Large intestine (tissue), 3 donors: ENCODE results near the gene EPS15. TPM values are rescaled to one million over a fixed set of nuclear protein-coding genes. Genes with fewer than 3 reads are reported as not detected.
"Not testable (repeated sequence)": the region's sequence is repeated elsewhere in the genome, so short reads cannot be mapped to it uniquely, and the experiment has no call there.

Experiments used
- DNase-seq, 2 donors: peaks; one replicate each; pipeline versions ENCODE4 v3.0.0 to v3.0.0-alpha.2; 2013
- H3K27ac ChIP-seq: one replicate; pipeline ENCODE4 v1.5.1; 2013; ENCODE audit warnings: low read length
- H3K27me3 ChIP-seq: 2 replicates; pipeline ENCODE4 v1.6.1; 2013; ENCODE audit warnings: low read length; ENCODE audit not compliant: control insufficient read depth, insufficient read depth
- H3K36me3 ChIP-seq: 2 replicates; pipeline ENCODE4 v1.6.1; 2013; ENCODE audit warnings: low read length; ENCODE audit not compliant: control insufficient read depth, insufficient read depth
- H3K4me1 ChIP-seq: one replicate; pipeline ENCODE4 v1.6.1; 2013; ENCODE audit warnings: low read length; ENCODE audit not compliant: control insufficient read depth, insufficient read depth
- H3K4me3 ChIP-seq: one replicate; pipeline ENCODE4 v1.5.1; 2013; ENCODE audit warnings: low read length
- H3K9me3 ChIP-seq: one replicate; pipeline ENCODE4 v1.6.1; 2013; ENCODE audit warnings: mild to moderate bottlenecking, low read depth, low read length, moderate library complexity; ENCODE audit not compliant: control insufficient read depth
- WGBS: methylation state at CpG from one replicate; pipeline ENCODE4 v1.1.5; 2013; ENCODE audit warnings: low lambda C conversion rate; ENCODE audit not compliant: insufficient coverage; 5-methylcytosine and 5-hydroxymethylcytosine counted together
- polyA plus RNA-seq: library from polyadenylated mRNA; unstranded; fragments of 120-200 nt; gene quantifications from one replicate; pipeline ENCODE4 v1.2.1, GENCODE V29; 2013

EPS15 gene
- polyA plus RNA-seq, 1 donor = 34.2 TPM

DNA sequence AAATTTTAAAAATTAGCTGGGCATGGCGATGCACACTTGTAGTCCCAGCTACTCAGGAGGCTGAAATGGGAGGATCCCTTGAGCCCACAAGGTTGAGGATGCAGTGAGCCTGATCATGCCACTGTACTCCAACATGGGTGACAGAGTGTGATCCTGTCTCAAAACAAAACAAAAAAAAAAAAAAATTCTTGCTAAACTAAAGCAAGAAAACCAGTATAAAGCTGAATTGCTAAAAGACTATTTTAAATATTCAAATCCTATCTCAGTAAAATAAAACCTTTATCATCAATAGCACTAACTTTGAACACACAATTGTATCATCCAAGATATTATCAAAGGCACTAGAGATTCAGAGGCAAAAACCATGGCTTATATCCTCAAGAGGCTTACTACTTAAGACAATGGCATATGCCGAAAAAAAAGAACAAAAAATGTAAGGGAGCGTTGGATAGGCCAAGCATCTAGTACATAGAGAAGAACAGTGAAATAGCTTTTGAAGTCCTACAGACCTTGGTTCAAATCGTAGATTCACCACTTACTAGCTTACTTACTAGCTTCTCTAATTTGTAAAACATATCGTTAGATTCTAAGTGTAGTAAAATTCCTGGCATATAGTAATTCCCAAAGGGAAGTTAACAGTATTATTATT lies 3.6 kb downstream of the EPS15 start:
- WGBS = no CpG with 5 or more reads among the region's 5 CpGs
- no peaks in the 10 kb centered on the region for H3K27me3 ChIP-seq
- H3K36me3 ChIP-seq = no peaks in the 10 kb centered on the region
- no peak overlapping the region for H3K27ac ChIP-seq
- H3K9me3 ChIP-seq = no peaks in the 10 kb centered on the region
- DNase-seq = no peak
- H3K4me1 ChIP-seq = peaks cover 25% of the 10 kb centered on the region
- H3K4me3 ChIP-seq = no peak overlapping the region

DNA sequence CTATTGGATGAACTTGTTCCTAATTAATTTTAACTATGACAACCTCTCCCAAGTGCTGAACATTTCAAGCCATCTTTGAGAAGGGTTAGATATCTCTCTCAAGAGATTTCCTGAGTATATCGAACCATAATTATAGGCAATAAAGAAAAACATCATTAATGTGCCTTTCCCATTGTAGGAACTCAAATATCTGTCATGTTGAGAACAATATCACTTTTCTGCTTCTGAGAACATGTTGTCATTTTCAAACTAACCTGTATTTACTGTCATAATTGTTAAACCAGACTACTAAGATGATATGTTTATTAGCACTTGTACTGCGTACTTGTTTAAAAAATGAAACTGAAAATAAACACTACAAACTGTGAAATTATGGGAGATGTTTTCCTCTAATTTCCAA lies 4.3 kb downstream of the EPS15 start:
- WGBS = 100% methylated on average over 1 of the region's 2 CpGs
- no peaks in the 10 kb centered on the region for H3K27me3 ChIP-seq
- peaks cover 19% of the 10 kb centered on the region for H3K4me1 ChIP-seq
- H3K4me3 ChIP-seq = no peak overlapping the region
- no peaks in the 10 kb centered on the region for H3K36me3 ChIP-seq
- no peak overlapping the region for H3K27ac ChIP-seq
- H3K9me3 ChIP-seq = no peaks in the 10 kb centered on the region
- no peak for DNase-seq

DNA sequence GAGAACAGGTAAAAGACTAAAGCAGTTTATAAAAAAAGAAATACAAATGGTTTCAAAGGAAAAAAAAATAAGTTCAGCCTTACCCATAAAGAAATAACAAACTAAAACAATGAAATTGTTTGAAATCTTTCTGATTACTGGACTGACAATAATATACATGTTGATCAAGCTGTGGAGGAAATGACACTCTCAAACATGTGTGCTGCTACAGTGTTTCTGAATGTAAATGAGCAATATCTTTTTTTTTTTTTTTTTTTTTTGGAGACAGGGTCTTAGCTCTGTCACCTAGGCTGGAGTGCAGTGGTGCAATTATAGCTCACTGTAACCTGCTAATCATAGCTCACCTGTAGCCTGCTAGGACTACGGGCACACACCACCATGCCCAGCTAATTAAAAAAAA lies 6.5 kb downstream of the EPS15 start:
- H3K27ac ChIP-seq = no peak overlapping the region
- no peaks in the 10 kb centered on the region for H3K27me3 ChIP-seq
- no peak for DNase-seq
- WGBS = no CpG with 5 or more reads among the region's 1 CpG
- no peaks in the 10 kb centered on the region for H3K9me3 ChIP-seq
- H3K4me3 ChIP-seq = no peak overlapping the region
- peaks cover 14% of the 10 kb centered on the region for H3K4me1 ChIP-seq
- no peaks in the 10 kb centered on the region for H3K36me3 ChIP-seq

DNA sequence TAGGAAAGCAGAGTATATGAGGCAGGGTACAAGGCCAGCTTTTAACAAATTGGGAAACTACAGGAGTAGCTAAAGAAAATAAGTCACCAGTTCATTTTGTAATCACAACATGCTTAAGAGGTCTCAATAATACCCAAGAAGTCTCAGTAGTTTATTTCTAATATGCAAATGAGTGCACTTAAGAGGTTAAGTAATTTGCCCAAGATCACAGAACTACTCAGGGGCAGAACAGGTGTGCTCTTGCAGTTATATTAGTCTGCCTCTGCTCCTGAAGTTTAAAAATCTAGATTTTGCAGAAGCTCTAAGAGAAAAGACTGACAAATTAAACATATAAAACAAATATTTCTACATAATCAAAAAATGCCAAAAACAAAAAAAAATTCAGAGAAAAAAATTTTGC lies 6.9 kb downstream of the EPS15 start:
- Histone ChIP-seq H3K27ac (no peak overlapping the region), H3K9me3 (no peaks in the 10 kb centered on the region), H3K4me3 (no peak overlapping the region), H3K27me3 (no peaks in the 10 kb centered on the region), H3K4me1 (peaks cover 11% of the 10 kb centered on the region), H3K36me3 (peaks cover 3% of the 10 kb centered on the region)
- no peak for DNase-seq

DNA sequence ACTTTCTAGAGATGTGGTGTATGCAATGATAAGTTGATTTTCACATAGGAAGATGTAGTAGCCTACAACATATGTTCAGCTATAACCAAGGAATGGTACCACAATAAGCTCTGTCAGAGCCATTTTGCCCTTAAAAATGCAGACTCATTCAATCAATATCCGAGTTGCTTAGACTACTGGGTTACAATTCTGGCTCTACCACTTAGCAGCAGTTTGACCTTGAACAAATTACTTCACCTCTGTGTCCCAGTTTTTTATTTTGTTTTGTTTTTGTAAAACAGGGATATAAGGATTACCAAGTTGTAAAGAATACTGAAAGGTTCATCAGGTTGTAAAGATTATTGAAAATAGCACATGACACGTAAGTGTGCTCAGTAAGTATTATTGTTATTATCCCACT lies 9.3 kb downstream of the EPS15 start:
- Histone ChIP-seq H3K27ac (no peak overlapping the region), H3K4me1 (no peaks in the 10 kb centered on the region), H3K27me3 (no peaks in the 10 kb centered on the region), H3K9me3 (no peaks in the 10 kb centered on the region), H3K36me3 (peaks cover 3% of the 10 kb centered on the region), H3K4me3 (no peak overlapping the region)
- peak in 1 of 2 donors; percentile 11 for DNase-seq
- 67% methylated on average over 1 of the region's 2 CpGs for WGBS

DNA sequence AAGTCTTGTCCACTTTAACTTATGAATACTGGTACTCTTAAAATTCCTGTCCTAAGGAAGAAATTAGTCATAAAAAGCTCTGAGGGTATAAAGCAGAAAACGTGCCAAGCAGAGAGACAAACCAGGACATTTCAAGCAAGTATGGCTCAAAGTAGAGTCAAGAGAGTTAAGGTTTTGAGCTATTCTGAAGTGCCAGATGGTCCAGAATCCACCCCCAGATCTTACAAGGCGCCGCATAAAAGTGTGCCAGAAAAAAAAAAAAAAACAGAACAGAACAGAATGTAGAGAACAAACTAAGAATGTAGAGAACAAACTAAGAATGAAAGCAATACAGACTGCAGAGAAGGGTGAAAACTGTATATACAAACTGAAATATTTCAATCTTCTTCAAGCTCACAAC lies 12.5 kb downstream of the EPS15 start:
- Histone ChIP-seq H3K9me3 (no peaks in the 10 kb centered on the region), H3K4me3 (no peak overlapping the region), H3K27me3 (no peaks in the 10 kb centered on the region), H3K4me1 (no peaks in the 10 kb centered on the region), H3K36me3 (peaks cover 3% of the 10 kb centered on the region), H3K27ac (no peak overlapping the region)
- peak in 1 of 2 donors; percentile 13 for DNase-seq
- no CpG with 5 or more reads among the region's 3 CpGs for WGBS

DNA sequence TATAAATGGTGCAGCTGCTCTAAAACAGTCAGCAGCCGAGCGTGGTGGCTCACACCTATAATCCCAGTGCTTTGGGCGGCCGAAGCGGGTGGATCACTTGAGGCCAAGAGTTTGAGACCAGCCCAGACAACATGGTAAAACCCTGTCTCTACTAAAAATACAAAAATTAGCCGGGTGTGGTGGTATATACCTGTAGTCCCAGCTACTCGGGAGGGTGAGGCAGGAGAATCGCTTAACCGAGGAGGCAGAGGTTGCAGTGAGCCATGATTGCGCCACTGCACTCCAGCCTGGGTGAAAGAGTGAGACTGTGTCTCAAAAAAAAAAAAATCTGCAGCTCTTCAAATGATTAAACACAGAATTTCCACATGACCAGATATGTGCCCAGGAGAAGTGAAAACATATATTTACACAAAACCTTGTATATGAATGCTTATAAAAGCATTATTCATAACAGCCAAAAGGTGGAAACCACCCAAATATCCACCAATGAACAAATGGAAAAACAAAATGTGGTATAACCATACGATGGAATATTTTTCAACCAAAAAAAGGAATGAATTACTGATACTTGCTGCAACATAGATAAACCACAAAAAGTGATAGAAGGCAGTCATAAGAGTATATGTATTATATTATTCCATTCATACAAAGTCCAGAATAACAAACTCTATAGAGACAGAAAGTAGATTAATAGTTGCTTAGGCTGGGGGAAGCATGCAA lies 14.1 kb downstream of the EPS15 start:
- Histone ChIP-seq H3K4me1 (no peaks in the 10 kb centered on the region), H3K4me3 (no peak overlapping the region), H3K27me3 (no peaks in the 10 kb centered on the region), H3K9me3 (no peaks in the 10 kb centered on the region), H3K36me3 (peaks cover 3% of the 10 kb centered on the region), H3K27ac (no peak overlapping the region)
- DNase-seq = no peak
- no CpG with 5 or more reads among the region's 11 CpGs for WGBS

DNA sequence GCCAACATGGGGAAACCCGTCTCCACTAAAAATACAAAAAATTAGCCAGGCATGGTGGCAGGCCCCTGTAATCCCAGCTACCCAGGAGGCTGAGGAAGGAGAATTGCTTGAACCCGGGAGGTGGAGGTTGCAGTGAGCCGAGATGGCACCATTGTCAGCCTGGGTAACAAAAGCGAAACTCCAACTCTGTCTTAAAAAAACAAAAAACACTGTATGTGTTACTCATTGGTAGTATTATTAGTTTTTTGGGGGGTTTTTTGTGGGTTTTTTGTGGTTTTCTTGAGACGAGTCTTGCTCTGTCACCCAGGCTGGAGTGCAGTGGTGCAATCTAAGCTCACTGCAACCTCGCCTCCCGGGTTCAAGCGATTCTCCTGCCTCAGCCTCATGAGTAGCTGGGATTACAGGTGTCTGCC lies 17.8 kb downstream of the EPS15 start:
- not testable (repeated sequence) for H3K27me3 ChIP-seq, H3K9me3 ChIP-seq, H3K4me3 ChIP-seq, H3K4me1 ChIP-seq, H3K36me3 ChIP-seq, H3K27ac ChIP-seq, DNase-seq
- no CpG with 5 or more reads among the region's 8 CpGs for WGBS

DNA sequence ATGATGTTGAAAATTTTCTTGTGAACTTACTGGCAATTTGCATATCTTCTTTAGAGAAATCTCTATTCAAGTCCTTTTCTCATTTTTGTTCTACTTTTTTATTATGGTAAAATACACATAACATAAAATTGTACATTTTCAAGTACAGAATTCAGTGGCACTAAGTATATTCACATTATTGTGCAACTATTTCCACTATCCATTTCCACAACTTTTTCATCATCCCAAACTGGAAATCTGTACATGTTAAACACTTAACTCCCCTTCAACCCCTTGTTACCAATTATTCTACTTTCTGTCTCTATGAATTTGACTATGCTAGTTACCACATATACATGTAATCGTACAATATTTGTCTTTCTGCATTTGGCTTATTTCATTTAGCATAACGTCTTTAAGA lies 19.4 kb downstream of the EPS15 start:
- 89% methylated on average over 2 of the region's 2 CpGs for WGBS
- H3K9me3 ChIP-seq = no peaks in the 10 kb centered on the region
- no peak for DNase-seq
- no peak overlapping the region for H3K4me3 ChIP-seq
- no peaks in the 10 kb centered on the region for H3K4me1 ChIP-seq
- peaks cover 2% of the 10 kb centered on the region for H3K36me3 ChIP-seq
- no peaks in the 10 kb centered on the region for H3K27me3 ChIP-seq
- H3K27ac ChIP-seq = no peak overlapping the region

DNA sequence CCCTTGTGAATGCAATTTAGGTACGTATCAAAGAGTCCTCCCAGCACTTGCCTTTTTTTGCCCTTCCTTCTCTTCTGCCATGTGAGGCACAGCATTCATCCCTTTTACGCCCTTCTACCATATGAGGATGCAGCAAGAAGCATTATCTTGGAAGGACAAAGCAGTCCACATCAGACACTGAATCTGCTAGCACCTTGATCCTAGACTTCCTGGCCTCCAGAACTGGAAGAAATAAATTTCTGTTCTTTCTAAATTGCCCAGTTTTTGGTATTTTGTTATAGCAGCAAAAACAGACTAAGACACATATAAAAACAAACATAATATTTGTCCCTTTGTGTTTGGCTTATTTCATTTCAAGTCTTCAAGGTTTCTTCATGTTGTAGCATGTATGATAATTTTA lies 20.1 kb downstream of the EPS15 start:
- no CpG with 5 or more reads among the region's 2 CpGs for WGBS
- DNase-seq = no peak
- H3K27me3 ChIP-seq = no peaks in the 10 kb centered on the region
- no peak overlapping the region for H3K27ac ChIP-seq
- H3K4me1 ChIP-seq = peaks cover 3% of the 10 kb centered on the region
- H3K4me3 ChIP-seq = no peak overlapping the region
- H3K36me3 ChIP-seq = peaks cover 2% of the 10 kb centered on the region
- no peaks in the 10 kb centered on the region for H3K9me3 ChIP-seq

DNA sequence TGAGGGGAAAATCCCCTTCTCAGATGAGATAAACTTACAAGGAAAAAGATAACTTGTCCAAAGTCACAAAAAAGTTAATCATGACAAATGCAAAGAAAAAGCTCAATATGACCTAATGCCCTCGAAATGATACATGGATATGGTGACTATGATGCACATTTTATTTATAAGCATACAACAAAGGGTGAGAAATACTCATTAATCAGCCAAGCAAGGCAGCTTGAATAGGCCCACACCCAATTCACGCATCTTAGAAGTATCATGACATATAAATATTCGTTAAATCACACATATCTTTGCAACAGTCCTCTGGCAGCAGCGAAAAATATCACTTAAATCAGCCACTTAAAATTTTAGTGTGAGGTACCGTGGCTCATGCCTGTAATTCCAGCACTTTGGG lies 21.7 kb downstream of the EPS15 start:
- Histone ChIP-seq H3K9me3 (no peaks in the 10 kb centered on the region), H3K27me3 (no peaks in the 10 kb centered on the region), H3K4me1 (peaks cover 3% of the 10 kb centered on the region), H3K27ac (no peak overlapping the region), H3K36me3 (peaks cover 2% of the 10 kb centered on the region), H3K4me3 (no peak overlapping the region)
- no peak for DNase-seq
- WGBS = 100% methylated on average over 1 of the region's 5 CpGs
